ENCODE data around the gene ZNF335.
"Not testable (repeated sequence)": the region's sequence is repeated elsewhere in the genome, so short reads cannot be mapped to it uniquely, and the experiment has no call there.

Gene ZNF335

GRCh38 chr20:45994761-45995493, 22.9 kb upstream of the ZNF335 start:
- ATAC-seq (ENCODE audit: insufficient read depth, low read depth) (no peak), DNase-seq (no peak)
- H3K4me3 ChIP-seq (ENCODE audit: low read depth in 1 of 2, low read length in 2 of 2): no peak overlapping the region
- no peak overlapping the region for H3K9ac ChIP-seq (ENCODE audit: low read depth, low read length)
- no peaks in the 10 kb centered on the region for H3K79me2 ChIP-seq (ENCODE audit: insufficient read depth, low read length)
- H3K36me3 ChIP-seq (ENCODE audit: insufficient read depth, low read length): no peaks in the 10 kb centered on the region
- H3K4me2 ChIP-seq (ENCODE audit: insufficient read depth, low read length): no peak overlapping the region
- H2AFZ ChIP-seq (ENCODE audit: low read depth, low read length): no peak overlapping the region
- no peaks in the 10 kb centered on the region for H3K9me3 ChIP-seq (ENCODE audit: insufficient read depth, low read length, severe bottlenecking)
- TF ChIP-seq EZH2 (IDR thresholded peaks at IDR 0.05; ENCODE audit: borderline replicate concordance, low read depth, low read length, severe bottlenecking) (no peak), CTCF (IDR thresholded peaks at IDR 0.05; ENCODE audit: borderline replicate concordance, extremely low read depth, low read length, poor library complexity, severe bottlenecking) (no peak)
- H4K20me1 ChIP-seq (ENCODE audit: insufficient read depth, low read length): no peaks in the 10 kb centered on the region
- no peaks in the 10 kb centered on the region for H3K27me3 ChIP-seq (ENCODE audit: insufficient read depth, low read length, poor library complexity)
- H3K27ac ChIP-seq (ENCODE audit: low read length): no peak overlapping the region
- H3K4me1 ChIP-seq (ENCODE audit: insufficient read depth, low read length): peaks cover 12% of the 10 kb centered on the region

- Histone ChIP-seq H3K4me3 (ENCODE audit: low read depth in 1 of 2, low read length in 2 of 2) (no peak overlapping the region), H3K27me3 (ENCODE audit: insufficient read depth, low read length, poor library complexity) (no peaks in the 10 kb centered on the region), H3K4me1 (ENCODE audit: insufficient read depth, low read length) (peaks cover 5% of the 10 kb centered on the region), H3K36me3 (ENCODE audit: insufficient read depth, low read length) (no peaks in the 10 kb centered on the region), H3K79me2 (ENCODE audit: insufficient read depth, low read length) (no peaks in the 10 kb centered on the region), H3K9ac (ENCODE audit: low read depth, low read length) (no peak overlapping the region), H3K27ac (ENCODE audit: low read length) (no peak overlapping the region), H3K4me2 (ENCODE audit: insufficient read depth, low read length) (no peak overlapping the region), H3K9me3 (ENCODE audit: insufficient read depth, low read length, severe bottlenecking) (no peaks in the 10 kb centered on the region), H2AFZ (ENCODE audit: low read depth, low read length) (no peak overlapping the region), H4K20me1 (ENCODE audit: insufficient read depth, low read length) (no peaks in the 10 kb centered on the region)
- peak; percentile 42; the same call in 2 of the 3 replicates for ATAC-seq (ENCODE audit: insufficient read depth, low read depth)
- DNase-seq: no peak
- TF ChIP-seq EZH2 (IDR thresholded peaks at IDR 0.05; ENCODE audit: borderline replicate concordance, low read depth, low read length, severe bottlenecking): no peak
These were observed 21.4 kb upstream of the ZNF335 start for GRCh38 chr20:45993197-45993951.

- DNase-seq: no peak
- H3K4me2 ChIP-seq (ENCODE audit: insufficient read depth, low read length): no peak overlapping the region
- no peaks in the 10 kb centered on the region for H3K79me2 ChIP-seq (ENCODE audit: insufficient read depth, low read length)
- no peaks in the 10 kb centered on the region for H4K20me1 ChIP-seq (ENCODE audit: insufficient read depth, low read length)
- no peaks in the 10 kb centered on the region for H3K36me3 ChIP-seq (ENCODE audit: insufficient read depth, low read length)
- H3K9ac ChIP-seq (ENCODE audit: low read depth, low read length): no peak overlapping the region
- no peak for ATAC-seq (ENCODE audit: insufficient read depth, low read depth)
- no peak overlapping the region for H3K4me3 ChIP-seq (ENCODE audit: low read depth in 1 of 2, low read length in 2 of 2)
- no peaks in the 10 kb centered on the region for H3K9me3 ChIP-seq (ENCODE audit: insufficient read depth, low read length, severe bottlenecking)
- H3K4me1 ChIP-seq (ENCODE audit: insufficient read depth, low read length): no peaks in the 10 kb centered on the region
- no peak overlapping the region for H2AFZ ChIP-seq (ENCODE audit: low read depth, low read length)
- no peak overlapping the region for H3K27ac ChIP-seq (ENCODE audit: low read length)
- TF ChIP-seq CTCF (IDR thresholded peaks at IDR 0.05; ENCODE audit: borderline replicate concordance, extremely low read depth, low read length, poor library complexity, severe bottlenecking) (no peak), EZH2 (IDR thresholded peaks at IDR 0.05; ENCODE audit: borderline replicate concordance, low read depth, low read length, severe bottlenecking) (no peak)
- H3K27me3 ChIP-seq (ENCODE audit: insufficient read depth, low read length, poor library complexity): no peaks in the 10 kb centered on the region
These were observed 19.6 kb upstream of the ZNF335 start for GRCh38 chr20:45991616-45992015.

- not testable (repeated sequence) for H3K9me3 ChIP-seq (ENCODE audit: insufficient read depth, low read length, severe bottlenecking); H3K79me2 ChIP-seq (ENCODE audit: insufficient read depth, low read length); H2AFZ ChIP-seq (ENCODE audit: low read depth, low read length); H3K36me3 ChIP-seq (ENCODE audit: insufficient read depth, low read length); H3K4me2 ChIP-seq (ENCODE audit: insufficient read depth, low read length); ATAC-seq (ENCODE audit: insufficient read depth, low read depth); H3K27ac ChIP-seq (ENCODE audit: low read length); H4K20me1 ChIP-seq (ENCODE audit: insufficient read depth, low read length); H3K9ac ChIP-seq (ENCODE audit: low read depth, low read length); DNase-seq; H3K4me3 ChIP-seq (ENCODE audit: low read depth in 1 of 2, low read length in 2 of 2); H3K4me1 ChIP-seq (ENCODE audit: insufficient read depth, low read length); H3K27me3 ChIP-seq (ENCODE audit: insufficient read depth, low read length, poor library complexity)
These were observed 16.8 kb upstream of the ZNF335 start for GRCh38 chr20:45988830-45989229.

Data from DND-41 (cell line).